Lung (tissue), 12 donors: ENCODE results near the gene FLOT1. TPM values are rescaled to one million over a fixed set of nuclear protein-coding genes. Genes with fewer than 3 reads are reported as not detected.

Experiments
- ATAC-seq: fragments of 200-7000 bp; cut with Tn5 transposase; one replicate; pipeline ENCODE4 v1.9.1; 2020; ENCODE audit warnings: moderate number of reproducible peaks; ENCODE audit not compliant: insufficient read depth, low FRiP score
- DNase-seq, 3 donors: peaks; one replicate each; pipeline ENCODE4 v3.0.0-alpha.2; 2013 to 2017
- H3K27ac ChIP-seq, 2 donors: one replicate each; pipeline ENCODE4 v1.5.1; 2013; ENCODE audit warnings: mild to moderate bottlenecking in 2 of 2, moderate library complexity in 2 of 2, control low read depth in 1 of 2, inconsistent platforms in 1 of 2, low read depth in 1 of 2, low read length in 1 of 2
- H3K27me3 ChIP-seq, 3 donors: one replicate each; pipeline ENCODE4 v1.5.1; 2013; ENCODE audit warnings: low read length in 2 of 3; ENCODE audit not compliant: control insufficient read depth in 3 of 3, insufficient read depth in 3 of 3
- H3K36me3 ChIP-seq, 4 donors: one replicate each; pipeline ENCODE4 v1.5.1; 2013; ENCODE audit warnings: low read length in 4 of 4, mild to moderate bottlenecking in 1 of 4, moderate library complexity in 1 of 4; ENCODE audit not compliant: control insufficient read depth in 4 of 4, insufficient read depth in 4 of 4
- H3K4me1 ChIP-seq, 5 donors: one replicate each; pipeline ENCODE4 v1.5.1; 2013; ENCODE audit warnings: low read length in 5 of 5, mild to moderate bottlenecking in 2 of 5, moderate library complexity in 1 of 5; ENCODE audit not compliant: control insufficient read depth in 5 of 5, insufficient read depth in 5 of 5
- H3K4me3 ChIP-seq: one replicate; pipeline ENCODE4 v1.5.1; 2013; ENCODE audit warnings: mild to moderate bottlenecking, control low read depth, moderate library complexity
- H3K9ac ChIP-seq, 2 donors: one replicate each; pipeline ENCODE4 v1.5.1; 2013; ENCODE audit warnings: low read length in 2 of 2, control low read depth in 1 of 2; ENCODE audit not compliant: insufficient read depth in 1 of 2
- H3K9me3 ChIP-seq, 4 donors: one replicate each; pipeline ENCODE4 v1.5.1; 2013; ENCODE audit warnings: low read length in 3 of 4, mild to moderate bottlenecking in 1 of 4, moderate library complexity in 1 of 4; ENCODE audit not compliant: control insufficient read depth in 4 of 4, insufficient read depth in 3 of 4
- CTCF ChIP-seq: IDR thresholded peaks from 2 replicates; pipeline ENCODE4 v1.5.1; 2012; ENCODE audit warnings: mild to moderate bottlenecking; ENCODE audit errors: control extremely low read depth, extremely low read depth
- WGBS, 2 donors: extraction: QIAGEN DNeasy Blood & Tissue Kit; methylation state at CpG; one replicate each; pipeline ENCODE4 v1.1.7; 2013; 5-methylcytosine and 5-hydroxymethylcytosine counted together
- polyA plus RNA-seq, 2 donors: library from polyadenylated mRNA; stranded (reverse); fragments of 200-250 nt; gene quantifications; one replicate each; pipeline ENCODE4 v1.2.1, GENCODE V29; 2013
- total RNA-seq, 2 donors: library from RNA; depleted of rRNA in 1 of 2; stranded (reverse); fragments of >200 nt in 1 of 2; gene quantifications; one replicate each; pipeline ENCODE4 v1.2.1, GENCODE V29; 2014 to 2021
- donor health status: control.
- donor health status: control.
- donor health status: Bipolar disorder and iron deficiency.
- donor health status: healthy.
- donor health status: DM: yes; HTN: yes; CAD: no.

Gene FLOT1
- total and polyA plus RNA-seq, 4 donors: 88.0 to 474 (median 188) TPM

- no peak for ATAC-seq
- 6 to 33% methylated on average over 2 of the region's 2 CpGs for WGBS, 2 donors
- no peak for DNase-seq
- Histone ChIP-seq H3K9me3 (no peaks in the 10 kb centered on the region), H3K9ac (peak overlapping the region in 1 of 2 donors; percentile 67), H3K27me3 (no peaks in the 10 kb centered on the region), H3K4me3 (peak overlapping the region; percentile 66), H3K27ac (peak overlapping the region; percentile 69 to 91), H3K4me1 (peaks cover 0 to 60% (median 16%) of the 10 kb centered on the region in 5 donors), H3K36me3 (peaks cover 0 to 19% (median 6%) of the 10 kb centered on the region in 4 donors)
- no peak for TF ChIP-seq CTCF
These were observed 58.5 kb downstream of the FLOT1 start for GRCh38 chr6:30683980-30684338.

- Histone ChIP-seq H3K27ac (peak overlapping the region; percentile 80 to 91), H3K4me1 (peaks cover 0 to 54% (median 14%) of the 10 kb centered on the region in 5 donors), H3K9ac (peak overlapping the region; percentile 16 to 40), H3K27me3 (no peaks in the 10 kb centered on the region), H3K36me3 (peaks cover 0 to 19% (median 9%) of the 10 kb centered on the region in 4 donors), H3K4me3 (peak overlapping the region; percentile 66), H3K9me3 (no peaks in the 10 kb centered on the region)
- ATAC-seq (no peak), DNase-seq (no peak)
- TF ChIP-seq CTCF: no peak
- WGBS, 2 donors: 0 to 17% methylated on average over 7 of the region's 7 CpGs
These were observed 59.1 kb downstream of the FLOT1 start for GRCh38 chr6:30683183-30683979.

- H3K27me3 ChIP-seq: no peaks in the 10 kb centered on the region
- H3K4me1 ChIP-seq: peaks cover 0 to 46% (median 9%) of the 10 kb centered on the region in 5 donors
- 4 to 19% methylated on average over 10 to 11 of the region's 11 CpGs for WGBS, 2 donors
- no peak for TF ChIP-seq CTCF
- peak; percentile 27 for ATAC-seq
- peak overlapping the region; percentile 16 to 40 for H3K9ac ChIP-seq
- H3K4me3 ChIP-seq: peak overlapping the region; percentile 66
- H3K27ac ChIP-seq: peak overlapping the region; percentile 80 to 91
- DNase-seq: peak; percentile 65 to 79 (median 68)
- no peaks in the 10 kb centered on the region for H3K9me3 ChIP-seq
- peaks cover 0 to 19% (median 11%) of the 10 kb centered on the region in 4 donors for H3K36me3 ChIP-seq
These were observed 60.1 kb downstream of the FLOT1 start for GRCh38 chr6:30682143-30683117.
